DND-41 (cell line): ENCODE results near the gene EIF4G3.

Source experiments
- CTCF ChIP-seq: IDR thresholded peaks from 2 replicates; pipeline ENCODE4 v1.5.1; 2012; ENCODE audit warnings: borderline replicate concordance, low read length, moderate library complexity, mild to moderate bottlenecking; ENCODE audit not compliant: poor library complexity, severe bottlenecking; ENCODE audit errors: extremely low read depth
- EZH2 ChIP-seq: IDR thresholded peaks from 3 replicates; pipeline ENCODE4 v1.6.1; 2012; ENCODE audit warnings: borderline replicate concordance, low read depth, mild to moderate bottlenecking, moderate library complexity, low read length, inconsistent platforms; ENCODE audit not compliant: severe bottlenecking

- no peak for TF ChIP-seq CTCF
- TF ChIP-seq EZH2, result no peak
Measured at GRCh38 chr1:21141030-21141429, 35.7 kb downstream of the EIF4G3 start.
